ENCODE results near the gene PPM1A. TPM values are rescaled to one million over a fixed set of nuclear protein-coding genes. Genes with fewer than 3 reads are reported as not detected.

The PPM1A gene
- total RNA-seq, 1 experiment from 2014 or later: 41.7 TPM

- H2BK12ac ChIP-seq (ENCODE audit: insufficient read length, low read depth, low read length): no peak overlapping the region
- H2BK15ac ChIP-seq (ENCODE audit: low read depth, low read length): no peak overlapping the region
- H3K14ac ChIP-seq (ENCODE audit: insufficient read depth, low read length): no peak overlapping the region
- no peak overlapping the region for H4K8ac ChIP-seq (replicated peaks; ENCODE audit: insufficient read length, low read depth, low read length)
- H3K23ac ChIP-seq (ENCODE audit: insufficient read length, low read depth, low read length): no peak overlapping the region
- no CpG with 5 or more reads among the region's 2 CpGs for WGBS (ENCODE audit: extremely low coverage, insufficient read length, low lambda C conversion rate)
- H3K9me3 ChIP-seq (ENCODE audit: control insufficient read depth, low read depth, low read length): no peaks in the 10 kb centered on the region
- H3K18ac ChIP-seq (ENCODE audit: insufficient read length, low read depth, low read length): no peak overlapping the region
- H3K36me3 Mint-ChIP-seq (ENCODE audit: insufficient read depth in 1 of 3, low read depth in 3 of 3): peaks cover 2 to 11% (median 4%) of the 10 kb centered on the region in 3 experiments; a peak in 5 of 7 replicates
- H3K4me1 ChIP-seq (ENCODE audit: insufficient read depth, low read length): no peaks in the 10 kb centered on the region
- H3K4me2 ChIP-seq (ENCODE audit: insufficient read depth, insufficient read length, low read length): no peak overlapping the region
- no peak overlapping the region for H3K27ac Mint-ChIP-seq
- no peak overlapping the region for H3K56ac ChIP-seq (ENCODE audit: insufficient read length, low read depth, low read length)
- H4K20me1 ChIP-seq (ENCODE audit: control insufficient read depth, insufficient read depth, insufficient read length): no peaks in the 10 kb centered on the region
- no peak overlapping the region for H2BK20ac ChIP-seq (ENCODE audit: low read depth, low read length, poor library complexity, severe bottlenecking)
- no peak overlapping the region for H4K91ac ChIP-seq (ENCODE audit: insufficient read length, low read depth, low read length)
- no peaks in the 10 kb centered on the region for H3K79me2 ChIP-seq (ENCODE audit: insufficient read depth, low read length)
- no peak overlapping the region for H2AK5ac ChIP-seq (ENCODE audit: insufficient read length, low read length)
- H3K4ac ChIP-seq (ENCODE audit: low read depth, low read length): no peak overlapping the region
- H3K23me2 ChIP-seq (ENCODE audit: insufficient read length, low read depth, low read length, poor library complexity, severe bottlenecking): no peaks in the 10 kb centered on the region
- no peak overlapping the region for H2BK120ac ChIP-seq (ENCODE audit: low read depth, low read length, poor library complexity, severe bottlenecking)
- DNase-seq: no peak
- H3T11ph ChIP-seq (ENCODE audit: low read length): no peak overlapping the region
- no peak overlapping the region for H3K27ac ChIP-seq (ENCODE audit: insufficient read length, low read depth, low read length)
- H3K4me1 Mint-ChIP-seq: peaks cover 0 to 8% of the 10 kb centered on the region in 2 experiments
- H3K9ac ChIP-seq (ENCODE audit: extremely low read depth, insufficient read length, low read length): no peak overlapping the region
- H4K5ac ChIP-seq (ENCODE audit: insufficient read length, low read depth, low read length): no peak overlapping the region
- TF ChIP-seq CTCF (conservative IDR thresholded peaks at IDR 0.05): no peak
- H3K4me3 Mint-ChIP-seq: no peak overlapping the region
- no peaks in the 10 kb centered on the region for H3K79me1 ChIP-seq (ENCODE audit: insufficient read depth, low read depth, low read length, poor library complexity, severe bottlenecking)
- no peaks in the 10 kb centered on the region for H3K27me3 ChIP-seq (ENCODE audit: insufficient read depth, low read length)
- peaks cover 12 to 15% of the 10 kb centered on the region in 2 experiments; a peak in 4 of 5 replicates for H3K9me3 Mint-ChIP-seq
- no peak overlapping the region for H2AFZ ChIP-seq (ENCODE audit: low read length)
- no peaks in the 10 kb centered on the region for H3K27me3 Mint-ChIP-seq (ENCODE audit: low read depth)
- no peak overlapping the region for H2BK5ac ChIP-seq (ENCODE audit: insufficient read length, low read length)
Measured at GRCh38 chr14:60235440-60235839, 13.6 kb upstream of the PPM1A start.

All from H9 (cell line).